ENCODE measurements around the gene EYA4.
"Not testable (repeated sequence)": the region's sequence is repeated elsewhere in the genome, so short reads cannot be mapped to it uniquely, and the experiment has no call there.

The EYA4 gene

GRCh38 chr6:133350928-133351327 lies 109.8 kb downstream of the EYA4 start:
- DNase-seq (ENCODE audit: low spot score): no peak

GRCh38 chr6:133352046-133352445 lies 110.9 kb downstream of the EYA4 start:
- no peak for DNase-seq (ENCODE audit: low spot score)

GRCh38 chr6:133353061-133353460 lies 111.9 kb downstream of the EYA4 start:
- DNase-seq (ENCODE audit: low spot score): no peak

GRCh38 chr6:133355922-133356321 lies 114.8 kb downstream of the EYA4 start:
- DNase-seq (ENCODE audit: low spot score): no peak

GRCh38 chr6:133358574-133359150 lies 117.5 kb downstream of the EYA4 start:
- no peak for DNase-seq (ENCODE audit: low spot score)

GRCh38 chr6:133359256-133359655 lies 118.1 kb downstream of the EYA4 start:
- DNase-seq (ENCODE audit: low spot score): no peak

GRCh38 chr6:133359760-133360159 lies 118.6 kb downstream of the EYA4 start:
- no peak for DNase-seq (ENCODE audit: low spot score)

GRCh38 chr6:133360194-133360593 lies 119.0 kb downstream of the EYA4 start:
- DNase-seq (ENCODE audit: low spot score): no peak

GRCh38 chr6:133362813-133363212 lies 121.7 kb downstream of the EYA4 start:
- DNase-seq (ENCODE audit: low spot score): no peak

- no peak for DNase-seq (ENCODE audit: low spot score)
Observed at GRCh38 chr6:133368664-133369063, 127.5 kb downstream of the EYA4 start.

- no peak for DNase-seq (ENCODE audit: low spot score)
Observed at GRCh38 chr6:133369773-133370272, 128.7 kb downstream of the EYA4 start.

- no peak for DNase-seq (ENCODE audit: low spot score)
Observed at GRCh38 chr6:133376743-133377142, 135.6 kb downstream of the EYA4 start.

GRCh38 chr6:133377219-133377618 lies 136.1 kb downstream of the EYA4 start:
- DNase-seq (ENCODE audit: low spot score): no peak

- DNase-seq (ENCODE audit: low spot score): no peak
Observed at GRCh38 chr6:133380047-133380446, 138.9 kb downstream of the EYA4 start.

GRCh38 chr6:133380723-133381122 lies 139.6 kb downstream of the EYA4 start:
- DNase-seq (ENCODE audit: low spot score): no peak

GRCh38 chr6:133388731-133389130 lies 147.6 kb downstream of the EYA4 start:
- no peak for DNase-seq (ENCODE audit: low spot score)

- no peak for DNase-seq (ENCODE audit: low spot score)
Observed at GRCh38 chr6:133390168-133390567, 149.0 kb downstream of the EYA4 start.

GRCh38 chr6:133392015-133392414 lies 150.9 kb downstream of the EYA4 start:
- DNase-seq (ENCODE audit: low spot score): no peak

- DNase-seq (ENCODE audit: low spot score): no peak
Observed at GRCh38 chr6:133392641-133393040, 151.5 kb downstream of the EYA4 start.

- no peak for DNase-seq (ENCODE audit: low spot score)
Observed at GRCh38 chr6:133393891-133394290, 152.7 kb downstream of the EYA4 start.

- DNase-seq (ENCODE audit: low spot score): no peak
Observed at GRCh38 chr6:133394630-133395029, 153.5 kb downstream of the EYA4 start.

GRCh38 chr6:133396233-133396983 lies 155.3 kb downstream of the EYA4 start:
- DNase-seq (ENCODE audit: low spot score): no peak

GRCh38 chr6:133396984-133397348 lies 155.8 kb downstream of the EYA4 start:
- DNase-seq (ENCODE audit: low spot score): no peak

- not testable (repeated sequence) for DNase-seq (ENCODE audit: low spot score)
Observed at GRCh38 chr6:133397601-133398000, 156.4 kb downstream of the EYA4 start.
